HG02970 (cell line): Measurements from ENCODE around the gene HVCN1.

ENCODE experiments used
- ATAC-seq: cut with Tn5 transposase; IDR thresholded peaks from one replicate; pipeline ENCODE4 v1.9.1; 2021; ENCODE audit warnings: mild to moderate bottlenecking, moderate library complexity, moderate number of reproducible peaks; ENCODE audit not compliant: unreplicated experiment, low FRiP score

HVCN1 gene

GRCh38 chr12:110702081-110702480 lies 13.2 kb upstream of the HVCN1 start:
- ATAC-seq: no peak

- no peak for ATAC-seq
These were observed 10.9 kb upstream of the HVCN1 start for GRCh38 chr12:110699591-110700445.

- no peak for ATAC-seq
These were observed 9.4 kb upstream of the HVCN1 start for GRCh38 chr12:110698171-110698902.

GRCh38 chr12:110697236-110697635 lies 8.3 kb upstream of the HVCN1 start:
- ATAC-seq: no peak

GRCh38 chr12:110696283-110696682 lies 7.4 kb upstream of the HVCN1 start:
- ATAC-seq: no peak

- ATAC-seq: no peak
These were observed 5.5 kb upstream of the HVCN1 start for GRCh38 chr12:110694330-110694901.

GRCh38 chr12:110693731-110694130 lies 4.8 kb upstream of the HVCN1 start:
- no peak for ATAC-seq

GRCh38 chr12:110690127-110690430 lies 1.2 kb upstream of the HVCN1 start:
- ATAC-seq: no peak

GRCh38 chr12:110689281-110690126 lies 589 bp upstream of the HVCN1 start:
- ATAC-seq: peak; percentile 45

- ATAC-seq: no peak
These were observed 1.3 kb downstream of the HVCN1 start for GRCh38 chr12:110687396-110688169.

GRCh38 chr12:110686294-110686903 lies 2.5 kb downstream of the HVCN1 start:
- ATAC-seq: no peak

- no peak for ATAC-seq
These were observed 4.5 kb downstream of the HVCN1 start for GRCh38 chr12:110684312-110684836.

- ATAC-seq: no peak
These were observed 5.0 kb downstream of the HVCN1 start for GRCh38 chr12:110683888-110684287.

- no peak for ATAC-seq
These were observed 8.9 kb downstream of the HVCN1 start for GRCh38 chr12:110680032-110680431.

- ATAC-seq: no peak
These were observed 9.7 kb downstream of the HVCN1 start for GRCh38 chr12:110679201-110679600.

- ATAC-seq: no peak
These were observed 10.9 kb downstream of the HVCN1 start for GRCh38 chr12:110677982-110678381.

GRCh38 chr12:110677206-110677911 lies 11.6 kb downstream of the HVCN1 start:
- ATAC-seq: peak; percentile 68

GRCh38 chr12:110676171-110676570 lies 12.7 kb downstream of the HVCN1 start:
- ATAC-seq: no peak
